ENCODE results near the gene RSPH10B2. TPM values are rescaled to one million over a fixed set of nuclear protein-coding genes. Genes with fewer than 3 reads are reported as not detected.
A peak's percentile ranks its signal among the peaks of the same experiment; 100 is the strongest.

The RSPH10B2 gene
- total and polyA plus RNA-seq, 9 of the 15 experiments (the other 6 are each of a cell fraction or from before 2014, with no cell fraction given), result 0.04 to 0.11 (median 0.08) TPM; not detected in 5

- TF ChIP-seq GABPB1 (CRISPR knock-in tag; IDR thresholded peaks at IDR 0.05) (peak; percentile 93), SRSF1 (IDR thresholded peaks at IDR 0.05; ENCODE audit: low read depth, low read length) (no peak), ZNF316 (IDR thresholded peaks at IDR 0.05) (peak; percentile 43), ETV6 (IDR thresholded peaks at IDR 0.05; ENCODE audit: borderline replicate concordance in 1 of 2, low read depth in 2 of 2, low read length in 1 of 2) (no peak), ETV6 (CRISPR knock-in tag; IDR thresholded peaks at IDR 0.05; ENCODE audit: borderline replicate concordance) (peak; percentile 66; the same call in 1 of the 2 replicates), THRA (IDR thresholded peaks at IDR 0.05) (peak; percentile 94), FOXP4 (CRISPR knock-in tag; IDR thresholded peaks at IDR 0.05; ENCODE audit: borderline replicate concordance) (peak; percentile 63; the same call in 1 of the 2 replicates), YY1 (IDR thresholded peaks at IDR 0.05; ENCODE audit: borderline replicate concordance in 1 of 3, control insufficient read depth in 1 of 3, extremely low read depth in 1 of 3, insufficient read depth in 3 of 3, insufficient read length in 1 of 3, insufficient replicate concordance in 2 of 3, low read depth in 1 of 3, low read length in 2 of 3) (peak in 2 of 3 experiments; percentile 8 to 59), EP400 (IDR thresholded peaks at IDR 0.05) (peak; percentile 77), ZNF274 (IDR thresholded peaks at IDR 0.05; ENCODE audit: borderline replicate concordance, low read depth, low read length) (no peak), POLR2AphosphoS5 (IDR thresholded peaks at IDR 0.05; ENCODE audit: control insufficient read depth, insufficient read depth, low read depth, low read length) (peak; percentile 55; the same call in 1 of the 2 replicates), ZNF253 (CRISPR knock-in tag; conservative IDR thresholded peaks at IDR 0.05) (no peak), PREB (CRISPR knock-in tag; IDR thresholded peaks at IDR 0.05) (no peak), FOXP1 (CRISPR knock-in tag; IDR thresholded peaks at IDR 0.05) (peak; percentile 96), CC2D1A (IDR thresholded peaks at IDR 0.05) (peak; percentile 19; the same call in 1 of the 2 replicates), POLR2B (IDR thresholded peaks at IDR 0.05; ENCODE audit: low read depth, partially characterized antibody) (peak; percentile 65), ZNF143 (CRISPR knock-in tag; IDR thresholded peaks at IDR 0.05) (peak; percentile 63; the same call in 1 of the 2 replicates), POLR2A (conservative IDR thresholded peaks at IDR 0.05) (peak; percentile 82)
Observed at GRCh38 chr7:6729492-6730342, 24.2 kb upstream of the RSPH10B2 start (continued).
